HG02884 (cell line): ENCODE measurements around the gene SRPK1.
A peak's percentile ranks its signal among the peaks of the same experiment; 100 is the strongest.
"Not testable (repeated sequence)": the region's sequence is repeated elsewhere in the genome, so short reads cannot be mapped to it uniquely, and the experiment has no call there.

ENCODE experiments used
- ATAC-seq: cut with Tn5 transposase; IDR thresholded peaks from one replicate; pipeline ENCODE4 v1.9.1; 2021; ENCODE audit warnings: mild to moderate bottlenecking, moderate library complexity; ENCODE audit not compliant: unreplicated experiment

The SRPK1 gene

GRCh38 chr6:35931873-35932272 lies 11.0 kb upstream of the SRPK1 start:
- not testable (repeated sequence) for ATAC-seq

DNA sequence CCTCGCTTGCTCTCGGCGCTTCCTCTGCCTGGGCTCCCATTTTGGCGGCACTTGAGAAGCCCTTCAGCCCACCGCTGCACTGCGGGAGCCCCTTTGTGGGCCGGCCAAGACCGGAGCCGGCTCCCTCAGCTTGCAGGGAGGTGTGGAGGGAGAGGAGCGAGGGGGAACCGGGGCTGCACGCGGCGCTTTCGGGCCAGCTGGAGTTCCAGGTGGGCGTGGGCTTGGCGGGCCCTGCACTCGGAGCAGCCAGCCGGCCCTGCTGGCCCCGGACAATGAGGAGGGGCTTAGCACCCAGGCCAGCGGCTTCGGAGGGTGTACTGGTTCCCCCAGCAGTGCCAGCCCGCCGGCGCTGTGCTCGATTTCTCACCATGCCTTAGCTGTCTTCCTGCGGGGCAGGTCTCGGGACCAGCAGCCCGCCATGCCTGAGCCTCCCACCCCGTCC lies 10.2 kb upstream of the SRPK1 start:
- ATAC-seq: no peak

- no peak for ATAC-seq
Measured at GRCh38 chr6:35929601-35930000, 8.7 kb upstream of the SRPK1 start.

- no peak for ATAC-seq
Measured at GRCh38 chr6:35926509-35927215, 5.8 kb upstream of the SRPK1 start.

DNA sequence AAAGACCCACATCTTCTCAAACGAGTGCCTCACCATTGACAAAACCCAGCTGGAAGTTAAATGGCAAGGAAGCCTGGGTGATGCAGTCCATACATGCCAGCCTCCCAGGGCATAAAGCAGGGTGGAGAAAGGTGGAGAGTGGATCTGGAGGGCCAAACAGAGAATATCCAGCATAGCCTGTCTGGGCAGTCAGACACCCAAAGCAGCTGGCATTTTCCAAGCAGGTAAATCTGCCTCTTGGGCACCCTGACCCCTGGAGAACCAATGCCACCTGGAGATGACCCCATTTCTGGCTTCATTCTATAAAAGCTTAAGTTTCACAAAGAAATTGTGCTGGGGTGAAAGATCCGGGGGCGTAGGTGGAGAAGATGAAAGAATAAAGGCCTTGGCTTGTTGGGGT lies 5.1 kb upstream of the SRPK1 start:
- no peak for ATAC-seq

DNA sequence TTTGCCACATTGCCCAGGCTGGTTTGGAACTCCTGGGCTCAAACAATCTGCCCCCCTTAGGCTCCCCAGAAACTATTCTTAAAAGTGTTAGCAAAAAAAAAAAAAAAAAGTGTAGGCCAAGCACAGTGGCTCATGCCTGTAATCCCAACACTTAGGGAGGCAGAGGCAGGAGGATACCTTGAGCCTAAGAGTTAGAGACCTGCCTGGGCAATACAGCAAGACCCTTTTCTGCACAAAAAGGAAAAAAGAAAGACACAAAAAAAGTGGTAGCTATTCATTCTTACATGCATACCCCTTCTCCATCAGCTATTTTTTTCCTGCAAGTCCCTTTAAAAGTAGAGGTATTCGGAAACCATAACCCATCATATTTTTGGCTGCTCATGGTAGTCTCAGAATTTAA lies 3.2 kb upstream of the SRPK1 start:
- ATAC-seq: no peak

- no peak for ATAC-seq
Measured at GRCh38 chr6:35922139-35922554, 1.2 kb upstream of the SRPK1 start.

GRCh38 chr6:35919827-35920751 lies 809 bp downstream of the SRPK1 start:
- ATAC-seq: peak; percentile 21

GRCh38 chr6:35919085-35919826 lies 1.6 kb downstream of the SRPK1 start:
- ATAC-seq: no peak

DNA sequence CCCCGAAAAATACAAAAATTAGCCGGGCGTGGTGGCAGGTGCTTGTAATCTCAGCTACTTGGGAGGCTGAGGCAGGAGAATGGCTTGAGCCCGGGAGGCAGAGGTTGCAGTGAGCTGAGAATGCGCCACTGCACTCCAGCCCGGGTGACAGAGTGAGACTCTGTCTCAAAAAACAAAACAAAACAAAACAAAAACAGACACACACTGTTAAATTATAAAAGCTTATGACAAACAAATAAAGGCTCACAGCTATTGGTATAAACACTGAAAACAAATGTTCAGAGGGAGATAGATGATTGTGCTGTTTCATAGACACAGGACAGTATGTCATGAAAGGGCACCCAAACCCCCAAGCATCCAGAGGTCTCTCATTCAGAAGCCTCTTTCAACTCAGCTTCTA lies 4.0 kb downstream of the SRPK1 start:
- not testable (repeated sequence) for ATAC-seq

- ATAC-seq: no peak
Measured at GRCh38 chr6:35916056-35916455, 4.8 kb downstream of the SRPK1 start.

DNA sequence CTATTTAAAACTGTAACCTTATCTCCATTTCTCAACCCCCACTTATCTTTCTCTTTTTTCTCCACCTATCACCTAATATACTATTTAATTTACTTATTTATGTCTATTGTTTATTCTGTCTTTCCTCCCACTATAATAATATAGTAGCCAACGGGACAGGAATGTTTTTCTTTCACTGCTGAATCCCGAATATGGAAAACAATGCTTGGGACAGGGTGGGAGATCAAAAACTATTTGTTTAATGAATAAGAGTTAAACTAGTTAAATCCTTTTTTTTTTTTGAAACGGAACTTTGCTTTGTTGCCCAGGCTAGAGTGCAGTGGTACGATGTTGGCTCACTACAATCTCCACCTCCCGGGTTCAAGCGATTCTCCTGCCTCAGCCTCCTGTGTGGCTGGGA lies 6.4 kb downstream of the SRPK1 start:
- no peak for ATAC-seq

GRCh38 chr6:35911871-35912653 lies 8.8 kb downstream of the SRPK1 start:
- no peak for ATAC-seq

DNA sequence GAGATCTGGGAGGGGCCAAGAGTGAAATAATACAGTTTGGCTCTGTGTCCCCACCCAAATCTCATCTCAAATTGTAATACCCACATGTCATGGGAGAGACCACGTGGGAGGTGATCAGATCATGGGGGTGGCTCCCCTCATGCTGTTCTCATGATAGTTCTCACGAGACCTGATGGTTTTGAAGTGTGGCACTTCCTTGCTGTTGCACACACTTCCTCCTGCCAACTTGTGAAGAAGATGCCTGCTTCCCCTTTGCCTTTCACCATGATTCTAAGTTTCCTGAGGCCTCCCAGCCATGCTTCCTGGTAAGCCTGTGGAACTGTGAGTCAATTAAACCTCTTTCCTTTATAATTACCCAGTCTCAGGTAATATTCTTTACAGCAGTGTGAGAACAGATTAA lies 11.3 kb downstream of the SRPK1 start:
- not testable (repeated sequence) for ATAC-seq

- not testable (repeated sequence) for ATAC-seq
Measured at GRCh38 chr6:35908753-35909401, 12.0 kb downstream of the SRPK1 start.

DNA sequence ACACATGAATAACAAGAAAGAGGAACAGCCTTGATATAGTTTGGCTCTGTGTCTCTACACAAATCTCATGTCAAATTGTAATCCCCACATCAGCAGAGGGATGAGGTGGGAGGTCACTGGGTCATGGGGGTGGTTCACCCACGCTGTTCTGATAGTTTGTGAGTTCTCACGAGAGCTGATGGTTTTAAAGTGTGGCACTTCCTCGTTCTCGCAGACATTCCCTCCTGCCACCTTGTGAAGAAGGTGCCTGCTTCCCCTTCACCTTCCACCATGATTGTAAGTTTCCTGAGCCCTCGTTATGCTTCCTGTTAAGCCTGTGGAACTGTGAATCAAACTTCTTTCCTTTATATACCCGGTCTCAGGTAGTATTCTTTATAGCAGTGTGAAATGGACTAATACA lies 13.1 kb downstream of the SRPK1 start:
- no peak for ATAC-seq

- ATAC-seq: no peak
Measured at GRCh38 chr6:35906499-35906846, 14.4 kb downstream of the SRPK1 start.

- no peak for ATAC-seq
Measured at GRCh38 chr6:35905841-35906498, 14.9 kb downstream of the SRPK1 start.

GRCh38 chr6:35905141-35905785 lies 15.6 kb downstream of the SRPK1 start:
- no peak for ATAC-seq
